Measurements from ENCODE around the gene CDK1.

Gene CDK1

DNA sequence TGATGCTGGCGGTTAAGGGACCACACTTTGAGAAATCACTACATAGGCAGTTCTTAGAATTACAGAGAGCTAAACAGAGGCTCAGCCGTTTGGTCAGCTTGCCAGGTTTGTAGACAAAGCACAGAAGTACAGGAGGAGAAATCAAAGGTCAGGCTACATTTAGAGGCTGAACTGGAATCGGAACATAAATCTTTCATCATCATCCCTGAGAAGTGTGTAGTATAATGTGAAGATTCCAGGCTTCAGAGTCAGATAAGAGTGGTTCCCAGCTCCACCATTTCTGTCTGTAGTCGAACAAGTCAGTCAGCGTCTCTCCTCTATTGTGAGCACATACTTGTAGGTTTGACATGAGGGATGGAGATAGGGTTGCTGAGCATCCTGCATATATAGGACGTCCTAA, 18.9 kb downstream of the CDK1 start:
- no peak for DNase-seq (ENCODE audit: low read depth)
- no peak for TF ChIP-seq CTCF (IDR thresholded peaks at IDR 0.05; ENCODE audit: control insufficient read depth, insufficient read depth, low read depth, low read length, missing control alignments)

DNA sequence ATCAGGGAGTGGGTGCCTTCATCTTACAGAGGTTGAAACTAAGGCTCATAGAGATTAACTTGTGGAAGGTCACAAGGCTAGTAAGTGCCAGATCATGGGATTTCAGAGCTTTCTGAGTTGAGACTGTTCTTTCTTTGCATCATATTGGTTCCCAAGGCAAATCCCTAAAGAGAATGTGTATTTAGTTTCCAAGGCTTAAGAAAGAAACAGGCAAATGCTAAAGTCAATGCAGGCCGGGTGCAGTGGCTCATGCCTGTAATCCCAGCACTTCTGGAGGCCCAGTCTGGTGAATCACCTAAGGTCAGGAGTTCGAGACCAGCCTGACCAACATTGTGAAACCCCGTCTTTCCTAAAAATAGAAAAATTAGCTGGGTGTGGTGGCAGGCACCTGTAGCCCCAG, 19.8 kb downstream of the CDK1 start:
- no peak overlapping the region for H3K4me3 ChIP-seq (ENCODE audit: control insufficient read depth, low read depth, low read length)
- TF ChIP-seq CTCF (IDR thresholded peaks at IDR 0.05; ENCODE audit: control insufficient read depth, insufficient read depth, low read depth, low read length, missing control alignments) = no peak
- no peak for DNase-seq (ENCODE audit: low read depth)

More for the DNA sequence above, 18.9 kb downstream of the CDK1 start:
- H3K4me3 ChIP-seq (ENCODE audit: control insufficient read depth, low read depth, low read length) = no peak overlapping the region

- H3K4me3 ChIP-seq (ENCODE audit: control insufficient read depth, low read depth, low read length) = no peak overlapping the region
- DNase-seq (ENCODE audit: low read depth) = no peak
- TF ChIP-seq CTCF (IDR thresholded peaks at IDR 0.05; ENCODE audit: control insufficient read depth, insufficient read depth, low read depth, low read length, missing control alignments) = no peak
Observed at GRCh38 chr10:60798870-60799269, 20.6 kb downstream of the CDK1 start.

GRCh38 chr10:60799971-60800650, 21.8 kb downstream of the CDK1 start:
- DNase-seq (ENCODE audit: low read depth) = no peak
- no peak overlapping the region for H3K4me3 ChIP-seq (ENCODE audit: control insufficient read depth, low read depth, low read length)
- no peak for TF ChIP-seq CTCF (IDR thresholded peaks at IDR 0.05; ENCODE audit: control insufficient read depth, insufficient read depth, low read depth, low read length, missing control alignments)

GRCh38 chr10:60800918-60801317, 22.6 kb downstream of the CDK1 start:
- no peak overlapping the region for H3K4me3 ChIP-seq (ENCODE audit: control insufficient read depth, low read depth, low read length)
- no peak for DNase-seq (ENCODE audit: low read depth)
- no peak for TF ChIP-seq CTCF (IDR thresholded peaks at IDR 0.05; ENCODE audit: control insufficient read depth, insufficient read depth, low read depth, low read length, missing control alignments)

GRCh38 chr10:60801522-60801921, 23.2 kb downstream of the CDK1 start:
- no peak for DNase-seq (ENCODE audit: low read depth)
- no peak overlapping the region for H3K4me3 ChIP-seq (ENCODE audit: control insufficient read depth, low read depth, low read length)
- TF ChIP-seq CTCF (IDR thresholded peaks at IDR 0.05; ENCODE audit: control insufficient read depth, insufficient read depth, low read depth, low read length, missing control alignments) = no peak

All from AG09309 (cell line).